Muscle layer of duodenum (tissue), 2 donors: ENCODE results near the gene ASIC4.
A peak's percentile ranks its signal among the peaks of the same experiment; 100 is the strongest.

Experiments used
- H3K27ac ChIP-seq: one replicate; pipeline ENCODE4 v1.7.0; 2013; ENCODE audit warnings: mild to moderate bottlenecking, low read length
- H3K27me3 ChIP-seq: one replicate; pipeline ENCODE4 v1.7.0; 2013; ENCODE audit warnings: low read depth, mild to moderate bottlenecking, control low read depth, low read length
- H3K36me3 ChIP-seq, 2 donors: one replicate each; pipeline ENCODE4 v1.7.0; 2013; ENCODE audit warnings: low read length in 2 of 2, control low read depth in 1 of 2, mild to moderate bottlenecking in 1 of 2; ENCODE audit not compliant: insufficient read depth in 2 of 2, control insufficient read depth in 1 of 2
- H3K4me1 ChIP-seq, 2 donors: one replicate each; pipeline ENCODE4 v1.7.0; 2013; ENCODE audit warnings: low read length in 2 of 2, mild to moderate bottlenecking in 2 of 2, control low read depth in 1 of 2, moderate library complexity in 1 of 2; ENCODE audit not compliant: insufficient read depth in 2 of 2, control insufficient read depth in 1 of 2
- H3K4me3 ChIP-seq, 2 donors: one replicate each; pipeline ENCODE4 v1.7.0; 2013; ENCODE audit warnings: low read length in 2 of 2, low read depth in 1 of 2, mild to moderate bottlenecking in 1 of 2
- H3K9me3 ChIP-seq, 2 donors: one replicate each; pipeline ENCODE4 v1.7.0; 2013; ENCODE audit warnings: low read length in 2 of 2, control low read depth in 1 of 2, mild to moderate bottlenecking in 1 of 2; ENCODE audit not compliant: control insufficient read depth in 1 of 2
- donor health status: healthy.

ASIC4 gene

GRCh38 chr2:219540784-219541504 is 26.7 kb downstream of the ASIC4 start:
- H3K27me3 ChIP-seq, result no peaks in the 10 kb centered on the region
- peaks cover 0 to 31% of the 10 kb centered on the region in 2 donors for H3K4me1 ChIP-seq
- no peak overlapping the region for H3K4me3 ChIP-seq
- H3K27ac ChIP-seq, result no peak overlapping the region
- H3K9me3 ChIP-seq, result no peaks in the 10 kb centered on the region
- H3K36me3 ChIP-seq, result peaks cover 9 to 10% of the 10 kb centered on the region in 2 donors

DNA sequence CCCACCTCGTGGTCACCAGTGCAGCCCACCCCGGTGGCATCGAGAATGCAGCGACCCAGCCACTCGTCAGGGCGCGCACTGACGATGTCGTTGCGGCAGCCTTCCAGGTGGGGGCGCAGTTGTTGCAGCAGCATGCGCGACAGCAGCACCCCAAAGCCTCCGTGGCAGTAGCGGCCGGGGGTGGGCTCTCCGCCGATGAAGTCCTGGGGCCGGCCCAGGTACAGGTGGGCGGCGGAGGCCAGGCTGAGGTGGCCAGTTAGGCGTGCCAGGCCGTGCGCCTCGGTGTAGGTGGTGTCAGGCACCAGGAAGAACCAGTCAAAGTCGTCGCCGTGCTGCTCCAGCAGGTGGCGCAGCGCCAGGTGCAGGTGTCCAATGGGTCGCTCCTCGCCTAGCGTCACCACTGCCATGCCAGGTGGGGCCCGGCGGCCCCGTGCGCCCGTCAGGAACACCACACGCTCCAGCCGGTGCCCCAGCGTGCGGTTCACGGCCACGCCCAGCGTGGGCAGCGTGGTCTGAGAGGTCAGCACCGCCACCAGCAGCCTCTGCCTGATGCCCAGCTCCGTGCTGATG is 27.4 kb downstream of the ASIC4 start:
- Histone ChIP-seq H3K9me3 (no peaks in the 10 kb centered on the region), H3K36me3 (peaks cover 9 to 10% of the 10 kb centered on the region in 2 donors), H3K27ac (no peak overlapping the region), H3K4me1 (peaks cover 0 to 31% of the 10 kb centered on the region in 2 donors), H3K27me3 (no peaks in the 10 kb centered on the region), H3K4me3 (peak overlapping the region in 1 of 2 donors; percentile 21)

DNA sequence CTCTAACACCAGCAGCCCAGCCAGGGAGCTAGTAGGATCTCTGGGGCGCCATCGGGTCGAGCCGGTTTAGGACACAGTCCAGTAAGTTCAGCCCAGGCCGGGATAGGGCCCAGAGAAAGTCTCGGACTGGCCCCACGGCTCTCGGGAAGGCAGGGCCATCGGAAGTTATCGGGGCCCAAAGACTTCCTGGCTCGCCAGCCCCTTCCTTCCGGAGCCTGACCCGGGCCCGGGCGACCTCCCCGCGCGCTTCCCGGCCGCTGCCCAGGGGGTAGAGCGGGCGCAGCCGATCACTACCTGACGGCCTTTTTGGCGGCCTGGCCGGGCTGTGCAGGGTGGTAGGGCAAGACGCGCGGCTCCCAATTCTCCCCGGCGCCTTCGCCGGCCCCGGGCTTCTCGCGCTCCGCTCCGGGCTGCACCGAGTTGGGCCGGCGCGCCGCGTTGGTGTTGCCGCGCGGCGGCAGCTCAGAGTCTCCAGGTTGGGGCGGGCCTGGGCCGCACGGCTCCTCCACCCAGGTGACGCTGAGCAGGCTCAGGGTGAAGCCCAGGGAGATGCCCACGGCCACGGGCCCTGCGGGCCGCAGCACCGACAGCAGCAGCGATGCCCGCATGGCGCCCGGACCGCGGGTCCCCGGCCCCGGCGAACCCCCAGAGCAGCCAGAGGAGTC is 28.8 kb downstream of the ASIC4 start:
- Histone ChIP-seq H3K36me3 (peaks cover 9 to 10% of the 10 kb centered on the region in 2 donors), H3K9me3 (no peaks in the 10 kb centered on the region), H3K27ac (peak overlapping the region; percentile 74), H3K4me1 (peaks cover 0 to 30% of the 10 kb centered on the region in 2 donors), H3K4me3 (peak overlapping the region; percentile 60 to 78), H3K27me3 (no peaks in the 10 kb centered on the region)

DNA sequence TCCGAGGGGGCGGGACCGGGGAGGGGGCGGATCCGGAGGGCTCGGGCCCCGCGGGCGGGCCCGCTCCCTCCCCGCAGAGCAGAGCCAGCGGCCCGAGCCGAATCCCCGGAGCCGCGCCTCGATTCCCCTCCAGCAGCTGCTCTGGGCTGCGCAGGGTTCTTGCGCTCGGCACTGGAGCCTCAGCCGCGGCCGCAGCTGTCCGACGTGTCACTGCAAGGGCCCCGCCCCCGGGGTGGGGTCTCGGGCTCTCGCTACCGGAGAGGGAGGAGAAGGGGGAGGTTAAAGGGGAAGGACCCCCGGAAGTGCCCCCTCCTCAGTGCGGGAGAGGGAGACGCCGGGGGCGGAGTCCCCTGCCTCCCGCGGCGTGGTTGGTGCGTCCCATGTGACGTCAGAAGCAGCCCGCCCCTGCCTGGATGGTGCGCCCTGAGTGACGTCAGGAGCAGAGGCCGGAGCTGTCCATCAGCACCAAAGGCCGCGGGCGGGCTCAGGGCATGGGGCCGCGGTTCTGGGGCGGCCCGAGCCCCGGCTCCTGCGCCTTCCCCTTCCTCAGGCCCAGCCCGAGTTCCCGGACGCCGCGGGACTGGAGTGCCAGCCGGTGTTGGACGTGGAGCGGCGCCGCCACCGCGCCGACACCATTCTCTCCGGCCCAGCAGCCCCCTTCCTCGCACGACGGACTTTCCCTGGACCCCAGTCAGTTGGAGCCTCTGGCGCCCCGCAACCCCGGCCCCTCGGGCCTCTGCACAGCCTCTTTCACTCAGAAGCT is 29.5 kb downstream of the ASIC4 start, which contains the start of the genes CHPF and TMEM198:
Gene CHPF (minus strand): TSS at position 214 of the 763 bp plus-strand sequence. CDS start 271 bp downstream, outside the sequence.
Gene TMEM198 (plus strand): TSS at position 433 of the 763 bp plus-strand sequence. CDS start 700 bp downstream, outside the sequence.
- Histone ChIP-seq H3K9me3 (no peaks in the 10 kb centered on the region), H3K4me1 (peaks cover 0 to 25% of the 10 kb centered on the region in 2 donors), H3K27me3 (no peaks in the 10 kb centered on the region), H3K36me3 (peaks cover 9 to 10% of the 10 kb centered on the region in 2 donors), H3K27ac (peak within 1 kb of the TSS; percentile 74), H3K4me3 (peak within 1 kb of the TSS; percentile 60 to 78)

DNA sequence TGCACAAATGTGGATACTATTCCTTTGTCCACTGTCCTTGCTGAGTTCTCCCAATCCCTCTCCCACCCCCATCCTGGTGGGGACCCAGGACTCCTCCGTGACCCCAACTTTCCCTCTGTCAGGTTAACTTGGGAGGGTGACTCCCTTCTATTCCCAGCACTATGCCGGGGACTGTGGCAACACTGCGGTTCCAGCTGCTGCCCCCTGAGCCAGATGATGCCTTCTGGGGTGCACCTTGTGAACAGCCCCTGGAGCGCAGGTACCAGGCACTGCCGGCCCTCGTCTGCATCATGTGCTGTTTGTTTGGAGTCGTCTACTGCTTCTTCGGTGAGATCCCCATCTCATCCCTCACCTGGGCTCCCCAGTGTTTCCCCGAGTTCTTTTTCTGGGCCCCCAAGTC is 30.3 kb downstream of the ASIC4 start:
- Histone ChIP-seq H3K4me3 (peak overlapping the region; percentile 52 to 78), H3K9me3 (no peaks in the 10 kb centered on the region), H3K27ac (no peak overlapping the region), H3K4me1 (peaks cover 0 to 25% of the 10 kb centered on the region in 2 donors), H3K36me3 (peaks cover 7 to 9% of the 10 kb centered on the region in 2 donors), H3K27me3 (no peaks in the 10 kb centered on the region)

DNA sequence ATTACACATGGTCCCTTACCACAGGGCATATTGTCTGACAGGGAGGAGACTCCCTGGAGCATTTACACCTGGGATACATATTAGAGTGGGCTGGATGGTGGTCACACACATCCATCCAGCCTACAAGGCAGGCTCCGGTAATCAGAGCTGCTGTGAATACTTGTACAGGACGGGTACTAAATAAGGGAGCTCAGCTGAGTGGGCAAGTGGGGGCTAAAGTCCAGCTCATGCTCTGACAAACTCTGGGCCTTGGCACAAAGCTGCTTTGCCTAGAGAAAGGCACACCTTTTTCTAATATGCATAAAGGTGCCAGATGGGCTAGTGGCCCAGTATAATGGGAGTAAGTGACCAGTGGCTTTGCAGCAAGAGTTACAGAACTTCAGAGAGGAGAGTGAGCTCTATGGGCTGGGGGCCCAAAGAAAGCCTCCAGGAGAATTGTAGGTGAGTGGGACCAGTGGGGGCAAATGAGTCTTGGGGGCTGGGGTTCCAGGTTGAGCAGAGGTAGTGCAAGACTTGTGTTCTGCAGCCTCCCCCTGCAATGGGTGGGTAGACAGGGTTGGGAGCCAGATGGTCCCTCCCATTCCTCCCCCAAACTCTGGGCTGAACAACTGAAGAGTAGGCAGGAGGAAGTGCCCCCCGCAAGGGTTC is 31.1 kb downstream of the ASIC4 start:
- no peaks in the 10 kb centered on the region for H3K27me3 ChIP-seq
- H3K27ac ChIP-seq, result no peak overlapping the region
- H3K4me1 ChIP-seq, result peaks cover 0 to 25% of the 10 kb centered on the region in 2 donors
- no peak overlapping the region for H3K4me3 ChIP-seq
- H3K36me3 ChIP-seq, result peaks cover 0 to 8% of the 10 kb centered on the region in 2 donors
- no peaks in the 10 kb centered on the region for H3K9me3 ChIP-seq

DNA sequence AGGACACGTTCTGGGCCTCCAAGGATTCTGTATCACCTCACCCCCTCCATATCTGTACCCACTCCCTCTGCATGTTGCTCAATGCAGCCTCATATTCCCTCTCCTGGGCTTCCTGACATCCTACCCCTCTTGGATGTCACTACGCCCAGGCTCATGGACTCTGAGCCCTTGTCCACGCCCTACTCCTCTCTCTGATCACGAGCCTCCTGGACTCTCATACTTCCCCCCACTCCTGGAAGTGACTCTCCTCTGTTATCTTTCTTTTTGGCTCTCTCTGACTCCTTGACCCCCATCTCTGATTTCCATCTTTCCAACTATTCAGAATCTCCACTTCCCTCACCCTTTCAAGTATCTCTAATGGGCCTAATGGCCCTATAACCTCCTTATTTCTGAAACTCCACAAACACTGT is 31.7 kb downstream of the ASIC4 start:
- H3K9me3 ChIP-seq, result no peaks in the 10 kb centered on the region
- no peak overlapping the region for H3K4me3 ChIP-seq
- peaks cover 0 to 25% of the 10 kb centered on the region in 2 donors for H3K4me1 ChIP-seq
- no peak overlapping the region for H3K27ac ChIP-seq
- peaks cover 0 to 2% of the 10 kb centered on the region in 2 donors for H3K36me3 ChIP-seq
- no peaks in the 10 kb centered on the region for H3K27me3 ChIP-seq

DNA sequence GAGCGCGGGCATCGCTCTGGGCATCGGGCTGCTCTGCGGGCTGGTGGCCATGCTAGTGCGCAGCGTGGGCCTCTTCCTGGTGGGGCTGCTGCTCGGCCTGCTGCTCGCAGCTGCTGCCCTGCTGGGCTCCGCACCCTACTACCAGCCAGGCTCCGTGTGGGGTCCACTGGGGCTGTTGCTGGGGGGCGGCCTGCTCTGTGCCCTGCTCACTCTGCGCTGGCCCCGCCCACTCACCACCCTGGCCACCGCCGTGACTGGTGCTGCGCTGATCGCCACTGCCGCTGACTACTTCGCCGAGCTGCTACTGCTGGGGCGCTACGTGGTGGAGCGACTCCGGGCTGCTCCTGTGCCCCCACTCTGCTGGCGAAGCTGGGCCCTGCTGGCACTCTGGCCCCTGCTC is 33.3 kb downstream of the ASIC4 start:
- Histone ChIP-seq H3K27me3 (no peaks in the 10 kb centered on the region), H3K36me3 (no peaks in the 10 kb centered on the region), H3K9me3 (no peaks in the 10 kb centered on the region), H3K4me3 (no peak overlapping the region), H3K27ac (no peak overlapping the region), H3K4me1 (peaks cover 0 to 24% of the 10 kb centered on the region in 2 donors)

GRCh38 chr2:219548990-219549389 is 34.7 kb downstream of the ASIC4 start:
- peaks cover 3 to 27% of the 10 kb centered on the region in 2 donors for H3K4me1 ChIP-seq
- H3K27me3 ChIP-seq, result no peaks in the 10 kb centered on the region
- no peaks in the 10 kb centered on the region for H3K36me3 ChIP-seq
- no peaks in the 10 kb centered on the region for H3K9me3 ChIP-seq
- H3K27ac ChIP-seq, result no peak overlapping the region
- no peak overlapping the region for H3K4me3 ChIP-seq

DNA sequence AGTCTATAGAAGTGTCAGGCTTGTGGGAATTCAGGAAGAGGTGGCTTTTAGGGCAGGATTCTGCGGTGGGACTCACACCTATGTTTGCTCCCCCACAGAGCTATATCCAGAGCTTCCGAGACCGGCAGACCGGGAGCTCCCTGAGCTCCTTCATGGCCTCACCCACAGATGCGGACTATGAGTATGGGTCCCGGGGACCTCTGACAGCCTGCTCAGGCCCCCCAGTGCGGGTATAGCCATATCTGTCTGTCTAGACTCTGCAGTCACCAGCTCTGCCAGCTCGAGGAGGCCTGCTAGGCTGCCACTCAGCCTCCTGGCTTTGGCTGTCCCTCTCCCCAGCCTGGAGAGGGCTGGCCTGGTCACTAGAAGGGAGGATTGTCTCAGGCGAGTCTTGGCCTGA is 35.3 kb downstream of the ASIC4 start:
- Histone ChIP-seq H3K4me3 (no peak overlapping the region), H3K27ac (no peak overlapping the region), H3K36me3 (no peaks in the 10 kb centered on the region), H3K9me3 (no peaks in the 10 kb centered on the region), H3K4me1 (peaks cover 3 to 21% of the 10 kb centered on the region in 2 donors), H3K27me3 (no peaks in the 10 kb centered on the region)
